ENCODE measurements around the gene TMEM253. TPM values are rescaled to one million over a fixed set of nuclear protein-coding genes. Genes with fewer than 3 reads are reported as not detected.

The TMEM253 gene
- total RNA-seq, 2 donors from 2014 or later, result 0.35 TPM; not detected in 1

DNA sequence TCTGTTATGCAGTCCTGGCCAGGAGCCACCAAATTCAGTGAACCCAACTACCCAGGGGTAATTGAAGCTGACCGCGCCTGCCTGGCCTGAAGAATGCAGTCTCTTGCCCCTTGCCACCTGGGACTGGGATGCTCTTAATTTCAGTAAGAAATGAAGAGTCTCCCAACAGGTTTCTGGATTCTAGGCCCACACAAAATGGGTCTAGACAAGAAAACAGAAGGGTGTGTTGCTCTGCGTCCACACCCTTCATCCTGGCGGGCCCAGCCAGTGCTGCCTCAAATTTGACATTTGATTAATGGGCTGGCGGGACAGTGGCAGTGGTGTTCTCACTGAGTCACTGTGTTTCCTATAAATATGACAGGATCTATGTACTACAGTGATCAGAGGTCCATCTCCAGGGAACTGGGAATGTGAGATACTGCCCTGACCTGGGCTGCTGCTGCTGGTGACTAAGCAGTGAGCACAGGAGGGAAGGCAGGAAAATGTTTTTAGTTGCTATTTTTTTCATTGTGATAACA, 6.5 kb downstream of the TMEM253 start:
- no peak overlapping the region for H3K4me3 Mint-ChIP-seq
- no peaks in the 10 kb centered on the region for H3K36me3 Mint-ChIP-seq (ENCODE audit: insufficient read depth in 2 of 2)
- DNase-seq, result no peak
- H3K27me3 Mint-ChIP-seq (ENCODE audit: low read depth), result no peaks in the 10 kb centered on the region
- no peak for ATAC-seq (replicated peaks in 1 of 2)
- H3K9me3 Mint-ChIP-seq, result no peaks in the 10 kb centered on the region
- H3K4me1 Mint-ChIP-seq (ENCODE audit: low read depth), result peaks cover 47% of the 10 kb centered on the region
- H3K27ac Mint-ChIP-seq, result no peak overlapping the region

DNA sequence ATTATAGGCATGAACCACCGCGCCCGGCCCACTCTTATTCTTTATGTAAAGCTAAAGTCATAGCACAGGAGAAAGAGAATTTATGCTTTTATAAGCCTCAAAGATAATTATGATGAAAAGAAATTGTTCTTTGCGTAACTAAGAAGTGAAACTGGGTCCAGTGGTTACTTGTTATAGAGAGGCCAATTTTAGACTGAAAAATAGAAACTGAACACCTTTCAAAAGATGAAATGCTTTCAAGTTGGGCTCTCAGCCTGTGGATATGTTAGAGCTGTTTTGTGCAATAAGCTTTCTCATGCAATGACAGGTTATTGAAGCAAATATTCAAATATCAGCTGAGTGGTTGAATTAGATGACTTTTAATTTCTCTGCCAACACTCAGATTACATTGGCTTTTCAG, 7.9 kb downstream of the TMEM253 start:
- ATAC-seq (replicated peaks in 1 of 2) (no peak), DNase-seq (no peak)
- no peak overlapping the region for H3K4me3 Mint-ChIP-seq
- H3K27ac Mint-ChIP-seq, result no peak overlapping the region
- no peaks in the 10 kb centered on the region for H3K9me3 Mint-ChIP-seq
- H3K36me3 Mint-ChIP-seq (ENCODE audit: insufficient read depth in 2 of 2), result no peaks in the 10 kb centered on the region
- H3K4me1 Mint-ChIP-seq (ENCODE audit: low read depth), result peaks cover 34% of the 10 kb centered on the region
- H3K27me3 Mint-ChIP-seq (ENCODE audit: low read depth), result no peaks in the 10 kb centered on the region

DNA sequence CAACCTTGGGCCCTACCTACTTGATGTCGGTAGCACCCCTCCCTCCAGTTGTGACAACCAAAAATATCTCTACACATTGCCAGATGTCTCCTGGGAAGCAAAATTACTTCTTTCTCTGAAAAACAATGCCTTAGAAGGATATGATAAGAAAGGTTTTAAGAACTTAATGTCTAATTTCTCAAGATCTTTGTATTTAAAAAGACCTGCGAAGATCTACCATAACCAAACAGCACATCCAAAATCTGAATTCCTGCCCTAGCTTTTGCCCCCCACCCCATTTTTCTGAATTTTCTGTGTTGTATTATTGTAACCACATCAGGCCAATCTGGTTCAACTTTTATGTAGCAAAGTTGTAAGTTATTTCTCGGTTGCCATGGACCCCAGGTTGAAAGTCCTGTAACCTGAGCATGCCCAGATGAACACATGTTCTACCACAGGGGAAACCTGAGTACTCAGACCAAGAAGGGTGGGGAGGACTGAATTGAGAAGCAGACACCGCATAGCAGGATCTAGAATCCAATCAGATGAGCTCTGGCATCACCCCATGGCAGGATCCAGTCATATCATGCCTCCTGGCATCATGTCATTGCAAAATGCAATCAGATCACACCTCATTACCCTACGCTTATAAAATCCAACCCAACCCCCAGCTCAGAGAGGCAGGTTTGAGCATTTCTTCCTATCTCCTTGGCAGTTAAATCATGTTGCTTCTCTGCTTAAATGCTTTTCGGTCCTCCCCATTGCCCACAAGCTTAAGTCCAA, 8.7 kb downstream of the TMEM253 start:
- Mint-ChIP-seq H3K36me3 (ENCODE audit: insufficient read depth in 2 of 2) (no peaks in the 10 kb centered on the region), H3K27ac (peak overlapping the region; percentile 10), H3K9me3 (no peaks in the 10 kb centered on the region), H3K27me3 (ENCODE audit: low read depth) (no peaks in the 10 kb centered on the region), H3K4me3 (peak overlapping the region; percentile 43 to 74), H3K4me1 (ENCODE audit: low read depth) (peaks cover 32% of the 10 kb centered on the region)
- ATAC-seq (replicated peaks in 1 of 2) (peak; percentile 96 to 97), DNase-seq (peak; percentile 79 to 81)

DNA sequence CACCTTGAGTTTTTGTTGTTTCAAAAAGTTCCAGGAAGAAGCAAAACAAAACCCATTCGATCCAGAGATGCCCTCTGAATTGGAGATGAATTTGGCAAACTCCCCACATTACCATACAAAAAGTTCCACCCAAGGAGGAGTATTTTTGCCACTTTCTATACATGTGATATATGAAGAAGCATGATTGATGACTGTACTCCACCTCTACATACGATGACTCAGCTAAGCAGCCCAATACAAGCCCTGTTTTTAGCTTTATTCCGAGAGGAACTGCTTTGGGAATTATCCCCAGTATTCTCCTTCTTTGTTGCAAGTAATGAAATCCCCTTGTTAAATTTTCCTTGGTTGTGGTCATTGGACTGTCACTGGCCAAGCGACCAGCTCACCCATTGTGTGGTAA, 11.4 kb downstream of the TMEM253 start:
- Mint-ChIP-seq H3K27me3 (ENCODE audit: low read depth) (no peaks in the 10 kb centered on the region), H3K9me3 (no peaks in the 10 kb centered on the region), H3K4me3 (no peak overlapping the region), H3K4me1 (ENCODE audit: low read depth) (peaks cover 19% of the 10 kb centered on the region), H3K36me3 (ENCODE audit: insufficient read depth in 2 of 2) (no peaks in the 10 kb centered on the region), H3K27ac (peak overlapping the region; percentile 15)
- ATAC-seq (replicated peaks in 1 of 2), result no peak
- DNase-seq, result no peak

DNA sequence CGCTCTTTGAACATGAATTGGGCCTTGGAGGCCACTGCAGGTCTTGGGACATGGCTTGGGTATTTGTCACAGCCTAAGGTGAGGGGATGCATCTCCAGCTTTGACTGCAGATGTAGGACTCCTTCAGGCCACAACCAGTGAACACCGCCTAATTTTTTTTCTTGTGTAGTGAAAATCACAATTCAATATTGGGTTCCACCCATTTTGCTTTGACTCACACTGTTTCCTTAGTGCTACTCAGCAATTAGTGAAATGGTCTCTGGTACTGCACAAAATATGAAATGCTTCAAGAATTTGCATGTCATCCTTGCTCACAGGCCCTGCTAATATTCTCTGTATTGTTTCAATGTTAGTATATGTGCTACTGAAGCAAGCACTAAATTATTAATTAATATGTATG, 12.5 kb downstream of the TMEM253 start:
- Mint-ChIP-seq H3K27me3 (ENCODE audit: low read depth) (no peaks in the 10 kb centered on the region), H3K27ac (no peak overlapping the region), H3K4me1 (ENCODE audit: low read depth) (peaks cover 19% of the 10 kb centered on the region), H3K4me3 (no peak overlapping the region), H3K36me3 (ENCODE audit: insufficient read depth in 2 of 2) (no peaks in the 10 kb centered on the region), H3K9me3 (no peaks in the 10 kb centered on the region)
- DNase-seq (no peak), ATAC-seq (replicated peaks in 1 of 2) (no peak)

DNA sequence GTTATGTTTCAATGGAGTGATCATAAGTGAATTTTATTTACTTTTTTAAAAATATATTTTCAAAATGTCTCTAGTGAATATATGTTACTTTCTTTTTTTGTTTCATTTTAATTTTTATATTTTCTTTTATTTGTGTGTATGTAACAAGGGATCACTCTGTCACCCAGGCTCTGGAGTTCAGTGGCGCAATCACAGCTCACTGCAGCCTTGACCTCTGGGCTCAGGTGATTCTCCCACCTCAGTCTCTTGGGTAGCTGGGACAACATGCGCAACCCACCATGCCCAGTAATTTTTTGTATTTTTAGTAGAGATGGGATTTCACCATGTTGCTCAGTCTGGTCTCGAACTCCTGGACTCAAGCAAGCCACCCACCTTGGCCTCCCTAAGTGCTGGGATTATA, 18.1 kb downstream of the TMEM253 start:
- DNase-seq (no peak), ATAC-seq (replicated peaks in 1 of 2) (no peak)
- Mint-ChIP-seq H3K27me3 (ENCODE audit: low read depth) (peaks cover 18% of the 10 kb centered on the region), H3K4me1 (ENCODE audit: low read depth) (peaks cover 10% of the 10 kb centered on the region), H3K4me3 (no peak overlapping the region), H3K27ac (no peak overlapping the region), H3K9me3 (no peaks in the 10 kb centered on the region), H3K36me3 (ENCODE audit: insufficient read depth in 2 of 2) (no peaks in the 10 kb centered on the region)

DNA sequence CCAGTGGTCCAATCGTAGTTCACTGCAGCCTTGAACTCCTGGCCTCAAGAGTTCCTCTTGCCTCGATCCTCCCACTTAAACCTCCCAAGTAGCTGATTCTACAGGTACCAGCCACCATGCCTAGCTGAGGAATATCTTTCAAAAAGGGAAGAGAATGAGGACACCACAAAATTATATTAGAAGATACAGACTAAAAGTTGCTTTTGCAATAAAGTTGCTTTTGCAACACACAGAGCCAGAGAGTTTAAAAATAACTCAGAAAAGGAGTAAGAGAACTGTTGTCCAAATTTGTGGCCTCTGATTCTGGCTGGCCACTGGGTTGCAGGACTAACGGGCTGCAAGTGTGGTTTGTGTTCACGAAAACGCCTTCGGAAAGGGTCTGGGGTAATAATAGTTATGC, 19.8 kb downstream of the TMEM253 start:
- peaks cover 10% of the 10 kb centered on the region for H3K4me1 Mint-ChIP-seq (ENCODE audit: low read depth)
- no peak for DNase-seq
- peaks cover 22% of the 10 kb centered on the region for H3K27me3 Mint-ChIP-seq (ENCODE audit: low read depth)
- H3K27ac Mint-ChIP-seq, result no peak overlapping the region
- H3K36me3 Mint-ChIP-seq (ENCODE audit: insufficient read depth in 2 of 2), result peaks cover 0 to 2% of the 10 kb centered on the region in 2 donors
- no peak overlapping the region for H3K4me3 Mint-ChIP-seq
- ATAC-seq (replicated peaks in 1 of 2), result no peak
- H3K9me3 Mint-ChIP-seq, result no peaks in the 10 kb centered on the region

DNA sequence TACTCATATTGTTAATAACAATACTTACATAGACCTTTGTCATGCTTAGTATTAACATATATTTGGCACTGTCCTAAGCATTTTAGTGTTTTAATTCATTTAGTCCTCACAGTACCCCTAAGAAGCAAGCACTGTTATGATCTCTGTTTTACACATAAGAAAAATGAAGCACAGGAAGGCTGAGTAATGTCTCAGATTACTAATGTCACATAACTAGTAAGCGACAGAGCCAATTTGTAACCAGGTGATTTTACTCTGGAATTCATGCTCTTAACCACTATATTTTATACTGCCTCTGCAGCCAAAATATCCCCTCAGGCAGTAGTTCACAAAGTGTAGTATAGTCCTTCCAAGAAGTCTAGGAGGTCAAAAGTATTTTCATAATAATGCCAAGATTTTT, 20.3 kb downstream of the TMEM253 start:
- Mint-ChIP-seq H3K4me3 (peak overlapping the region in 1 of 2 donors; percentile 43), H3K27ac (no peak overlapping the region), H3K27me3 (ENCODE audit: low read depth) (peaks cover 22% of the 10 kb centered on the region), H3K9me3 (no peaks in the 10 kb centered on the region), H3K4me1 (ENCODE audit: low read depth) (peaks cover 10% of the 10 kb centered on the region), H3K36me3 (ENCODE audit: insufficient read depth in 2 of 2) (peaks cover 0 to 2% of the 10 kb centered on the region in 2 donors)
- peak; percentile 40 to 72 for ATAC-seq (replicated peaks in 1 of 2)
- DNase-seq, result no peak

DNA sequence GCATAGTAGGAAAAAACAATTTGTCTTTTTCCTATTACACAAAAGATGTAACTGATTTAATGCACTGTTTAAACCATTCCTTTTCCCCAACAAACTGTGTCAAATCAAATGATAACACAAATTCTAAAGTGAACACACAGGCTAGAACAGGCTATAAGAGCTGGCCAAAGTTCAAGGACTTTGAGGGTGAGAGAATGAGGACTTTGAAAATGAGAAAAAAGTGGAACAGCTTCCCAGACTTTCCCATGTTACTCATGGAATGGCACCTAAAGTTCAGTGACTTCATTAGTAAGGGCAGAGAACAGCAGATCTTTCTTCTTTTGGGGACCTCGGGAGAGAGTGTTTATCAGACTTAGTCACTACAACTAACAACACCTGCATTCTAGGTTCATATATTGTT, 22.6 kb downstream of the TMEM253 start:
- Mint-ChIP-seq H3K27ac (no peak overlapping the region), H3K9me3 (no peaks in the 10 kb centered on the region), H3K36me3 (ENCODE audit: insufficient read depth in 2 of 2) (peaks cover 0 to 2% of the 10 kb centered on the region in 2 donors), H3K4me1 (ENCODE audit: low read depth) (peaks cover 10% of the 10 kb centered on the region), H3K4me3 (no peak overlapping the region), H3K27me3 (ENCODE audit: low read depth) (peaks cover 22% of the 10 kb centered on the region)
- DNase-seq, result no peak
- no peak for ATAC-seq (replicated peaks in 1 of 2)

DNA sequence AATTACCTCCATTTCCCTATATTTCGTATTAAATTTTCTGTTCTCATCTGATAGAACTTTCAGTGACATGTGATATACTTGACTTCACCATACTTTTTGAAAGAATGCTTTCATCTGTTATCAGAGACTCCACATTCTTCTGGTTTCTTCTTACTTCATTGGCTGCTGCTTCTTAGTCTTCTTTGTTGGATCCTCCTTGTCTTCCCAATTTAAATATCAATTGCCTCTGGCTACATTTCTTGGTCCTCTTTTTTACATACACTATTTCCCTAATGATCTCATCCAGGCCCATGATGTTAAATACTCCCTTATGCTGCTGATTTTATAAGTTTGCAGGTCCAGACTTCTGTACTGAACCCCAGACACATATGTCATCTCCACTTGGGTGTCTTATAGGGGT, 33.0 kb downstream of the TMEM253 start:
- H3K27me3 Mint-ChIP-seq (ENCODE audit: low read depth), result no peaks in the 10 kb centered on the region
- no peaks in the 10 kb centered on the region for H3K9me3 Mint-ChIP-seq
- ATAC-seq (replicated peaks in 1 of 2), result no peak
- no peak overlapping the region for H3K27ac Mint-ChIP-seq
- no peaks in the 10 kb centered on the region for H3K4me1 Mint-ChIP-seq (ENCODE audit: low read depth)
- DNase-seq, result no peak
- H3K4me3 Mint-ChIP-seq, result no peak overlapping the region
- H3K36me3 Mint-ChIP-seq (ENCODE audit: insufficient read depth in 2 of 2), result no peaks in the 10 kb centered on the region

DNA sequence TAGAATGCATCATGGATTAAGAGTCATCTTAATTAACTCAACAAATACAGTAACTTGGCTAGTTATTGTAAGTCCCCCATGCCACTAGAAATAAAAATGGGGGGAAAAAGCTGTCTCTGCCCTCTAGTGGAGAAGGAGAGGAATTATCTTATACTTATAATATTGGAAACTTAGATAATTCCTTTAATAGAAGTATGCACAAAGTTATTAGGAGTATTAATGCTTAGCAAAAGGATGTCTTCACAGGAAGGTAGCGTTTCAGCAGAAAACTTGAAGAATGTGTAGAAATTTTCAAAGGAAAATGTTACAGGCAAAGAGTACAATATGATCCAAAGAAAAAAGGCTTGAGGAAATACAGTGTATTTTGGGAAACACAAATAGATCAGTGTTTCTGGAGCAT, 35.2 kb downstream of the TMEM253 start:
- H3K27ac Mint-ChIP-seq, result no peak overlapping the region
- ATAC-seq (replicated peaks in 1 of 2), result no peak
- H3K9me3 Mint-ChIP-seq, result no peaks in the 10 kb centered on the region

DNA sequence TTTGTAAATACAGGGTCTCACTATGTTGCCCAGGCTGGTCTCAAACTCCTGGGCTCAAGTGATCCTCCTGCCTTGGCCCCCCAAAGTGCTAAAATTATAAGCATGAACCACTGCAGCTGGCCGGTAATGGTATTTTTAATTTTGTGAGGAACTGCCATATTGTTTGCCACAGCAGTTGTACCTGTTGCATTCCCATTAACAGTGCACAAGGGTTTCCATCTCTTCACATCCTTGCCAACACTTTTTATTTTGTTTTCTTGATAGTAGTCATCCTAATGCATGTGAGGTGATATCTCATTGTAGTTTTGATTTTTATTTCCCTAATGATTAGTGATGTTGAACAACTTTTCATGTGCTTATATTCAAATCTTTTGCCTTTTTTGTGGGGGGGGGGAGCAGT, 41.5 kb downstream of the TMEM253 start:
- Mint-ChIP-seq H3K27me3 (ENCODE audit: low read depth) (peaks cover 21% of the 10 kb centered on the region), H3K36me3 (ENCODE audit: insufficient read depth in 2 of 2) (peaks cover 5 to 15% of the 10 kb centered on the region in 2 donors), H3K4me3 (no peak overlapping the region), H3K9me3 (peaks cover 7 to 15% of the 10 kb centered on the region in 2 donors), H3K4me1 (ENCODE audit: low read depth) (no peaks in the 10 kb centered on the region), H3K27ac (no peak overlapping the region)
- DNase-seq (no peak), ATAC-seq (replicated peaks in 1 of 2) (no peak)

More for the DNA sequence above, 35.2 kb downstream of the TMEM253 start:
- Mint-ChIP-seq H3K4me3 (no peak overlapping the region), H3K4me1 (ENCODE audit: low read depth) (no peaks in the 10 kb centered on the region), H3K27me3 (ENCODE audit: low read depth) (no peaks in the 10 kb centered on the region), H3K36me3 (ENCODE audit: insufficient read depth in 2 of 2) (no peaks in the 10 kb centered on the region)
- no peak for DNase-seq

DNA sequence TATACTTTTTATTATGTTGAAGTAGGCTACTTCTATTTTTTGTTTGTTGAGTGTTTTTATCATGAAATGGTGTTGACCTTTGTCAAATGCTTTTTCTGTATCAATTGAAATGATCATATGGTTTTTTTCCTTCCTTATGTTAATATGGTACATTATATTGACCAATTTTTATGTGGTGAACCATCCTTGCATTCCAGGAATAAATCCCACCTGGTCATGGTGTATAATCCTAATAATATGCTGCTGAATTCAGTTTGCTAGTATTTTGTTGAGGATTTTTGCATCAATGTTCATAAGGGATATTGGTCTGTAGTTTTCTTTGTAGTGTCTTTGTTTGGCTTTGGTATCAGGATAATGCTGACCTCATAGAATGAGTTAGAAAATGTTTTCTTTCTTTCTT, 44.6 kb downstream of the TMEM253 start:
- no peaks in the 10 kb centered on the region for H3K4me1 Mint-ChIP-seq (ENCODE audit: low read depth)
- peaks cover 5 to 15% of the 10 kb centered on the region in 2 donors for H3K36me3 Mint-ChIP-seq (ENCODE audit: insufficient read depth in 2 of 2)
- H3K4me3 Mint-ChIP-seq, result no peak overlapping the region
- H3K9me3 Mint-ChIP-seq, result peaks cover 7 to 15% of the 10 kb centered on the region in 2 donors
- no peak overlapping the region for H3K27ac Mint-ChIP-seq
- DNase-seq (no peak), ATAC-seq (replicated peaks in 1 of 2) (no peak)
- peaks cover 21% of the 10 kb centered on the region for H3K27me3 Mint-ChIP-seq (ENCODE audit: low read depth)

Measured in activated T-cell treated with anti-CD3 and anti-CD28 coated beads, Interleukin-2, amount 50 U/mL, for 72 hours (primary cell).